ENCODE measurements around the gene MAT1A. TPM values are rescaled to one million over a fixed set of nuclear protein-coding genes. Genes with fewer than 3 reads are reported as not detected.

Gene MAT1A
- total and polyA plus RNA-seq, 4 donors: 179 to 759 (median 494) TPM

- TF ChIP-seq ZBTB33 (IDR thresholded peaks at IDR 0.05): peak; percentile 28
Measured at GRCh38 chr10:80318742-80319141, 29.3 kb upstream of the MAT1A start (continued).

- no peaks in the 10 kb centered on the region for H3K36me3 ChIP-seq (ENCODE audit: control insufficient read depth in 4 of 4, insufficient read depth in 3 of 4, low read depth in 1 of 4, low read length in 3 of 4)
- no peak overlapping the region for H3K27ac ChIP-seq (ENCODE audit: low read depth in 1 of 2, low read length in 2 of 2)
- no peak overlapping the region for H3K9ac ChIP-seq (ENCODE audit: low read depth in 1 of 2, low read length in 2 of 2)
- 98% methylated on average over 21 of the region's 21 CpGs for WGBS
- TF ChIP-seq NR2F2 (IDR thresholded peaks at IDR 0.05) (no peak), FOXA2 (IDR thresholded peaks at IDR 0.05) (no peak), JUND (IDR thresholded peaks at IDR 0.05) (no peak), REST (IDR thresholded peaks at IDR 0.05) (no peak), RXRA (IDR thresholded peaks at IDR 0.05) (no peak), HNF4A (conservative IDR thresholded peaks at IDR 0.05) (no peak), EGR1 (IDR thresholded peaks at IDR 0.05; ENCODE audit: low read depth in 2 of 2) (no peak), ATF3 (IDR thresholded peaks at IDR 0.05) (no peak), YY1 (IDR thresholded peaks at IDR 0.05) (no peak), RAD21 (IDR thresholded peaks at IDR 0.05) (no peak), ZBTB33 (IDR thresholded peaks at IDR 0.05) (no peak), SP1 (IDR thresholded peaks at IDR 0.05) (no peak), HNF4G (IDR thresholded peaks at IDR 0.05) (no peak), MAX (IDR thresholded peaks at IDR 0.05) (no peak), FOXA1 (IDR thresholded peaks at IDR 0.05) (no peak)
- no peaks in the 10 kb centered on the region for H3K27me3 ChIP-seq (ENCODE audit: control insufficient read depth in 4 of 4, insufficient read depth in 4 of 4, low read length in 3 of 4)
- H3K4me3 ChIP-seq (ENCODE audit: low read depth in 1 of 3, low read length in 3 of 3): no peak overlapping the region
- DNase-seq (ENCODE audit: low spot score): no peak
- peaks cover 2 to 14% (median 8%) of the 10 kb centered on the region in 4 donors for H3K4me1 ChIP-seq (ENCODE audit: control insufficient read depth in 4 of 4, insufficient read depth in 4 of 4, low read length in 3 of 4)
- peaks cover 0 to 2% (median 0%) of the 10 kb centered on the region in 4 donors for H3K9me3 ChIP-seq (ENCODE audit: control insufficient read depth in 4 of 4, low read length in 3 of 4)
Measured at GRCh38 chr10:80315391-80315790, 25.9 kb upstream of the MAT1A start.
